ENCODE results near the gene PRKD1.

Gene PRKD1

GRCh38 chr14:29536886-29537511 lies 390.6 kb downstream of the PRKD1 start:
- DNase-seq (ENCODE audit: low spot score): no peak
- in situ Hi-C loops (cut with MboI; ENCODE audit: low sequenced_read_pairs, unreplicated experiment): loop anchor here (10.0 kb wide), 1 partner anchor 782 kb away; no protein-coding TSS in a partner anchor
- TF ChIP-seq CTCF (IDR thresholded peaks at IDR 0.05; ENCODE audit: borderline replicate concordance, control extremely low read depth, extremely low read depth, insufficient read depth, missing control alignments): no peak

GRCh38 chr14:29529418-29529817 lies 398.2 kb downstream of the PRKD1 start:
- in situ Hi-C loops (cut with MboI; ENCODE audit: low sequenced_read_pairs, unreplicated experiment): no loop called here
- TF ChIP-seq CTCF (IDR thresholded peaks at IDR 0.05; ENCODE audit: borderline replicate concordance, control extremely low read depth, extremely low read depth, insufficient read depth, missing control alignments): no peak
- DNase-seq (ENCODE audit: low spot score): no peak

GRCh38 chr14:29528889-29529288 lies 398.8 kb downstream of the PRKD1 start:
- no peak for TF ChIP-seq CTCF (IDR thresholded peaks at IDR 0.05; ENCODE audit: borderline replicate concordance, control extremely low read depth, extremely low read depth, insufficient read depth, missing control alignments)
- in situ Hi-C loops (cut with MboI; ENCODE audit: low sequenced_read_pairs, unreplicated experiment): no loop called here
- DNase-seq (ENCODE audit: low spot score): no peak

GRCh38 chr14:29527286-29527685 lies 400.4 kb downstream of the PRKD1 start:
- in situ Hi-C loops (cut with MboI; ENCODE audit: low sequenced_read_pairs, unreplicated experiment): no loop called here
- TF ChIP-seq CTCF (IDR thresholded peaks at IDR 0.05; ENCODE audit: borderline replicate concordance, control extremely low read depth, extremely low read depth, insufficient read depth, missing control alignments): no peak
- DNase-seq (ENCODE audit: low spot score): no peak

Measured in GM13976 (cell line).